ENCODE results near the gene SMARCAD1.
"Not testable (repeated sequence)": the region's sequence is repeated elsewhere in the genome, so short reads cannot be mapped to it uniquely, and the experiment has no call there.

SMARCAD1 gene

DNA sequence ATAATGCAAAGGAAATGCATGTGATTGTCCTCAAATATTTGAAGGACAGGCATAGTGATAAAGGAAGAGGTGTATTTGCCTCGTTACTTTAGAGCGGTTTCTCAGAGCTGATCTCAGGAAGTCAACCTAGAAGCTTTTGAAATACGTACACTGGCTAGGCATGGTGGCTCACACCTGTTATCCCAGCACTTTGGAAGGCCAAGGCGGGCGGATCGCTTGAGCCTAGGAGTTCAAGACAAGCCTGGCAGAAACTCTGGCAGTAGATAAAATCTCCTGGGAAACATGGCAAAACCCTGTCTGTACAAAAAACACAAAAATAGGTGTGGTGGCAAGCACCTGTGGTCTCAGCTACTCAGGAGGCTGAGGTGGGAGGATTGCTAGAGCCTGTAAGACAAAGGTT, 24.9 kb downstream of the SMARCAD1 start:
- DNase-seq (ENCODE audit: low read depth), result no peak

DNA sequence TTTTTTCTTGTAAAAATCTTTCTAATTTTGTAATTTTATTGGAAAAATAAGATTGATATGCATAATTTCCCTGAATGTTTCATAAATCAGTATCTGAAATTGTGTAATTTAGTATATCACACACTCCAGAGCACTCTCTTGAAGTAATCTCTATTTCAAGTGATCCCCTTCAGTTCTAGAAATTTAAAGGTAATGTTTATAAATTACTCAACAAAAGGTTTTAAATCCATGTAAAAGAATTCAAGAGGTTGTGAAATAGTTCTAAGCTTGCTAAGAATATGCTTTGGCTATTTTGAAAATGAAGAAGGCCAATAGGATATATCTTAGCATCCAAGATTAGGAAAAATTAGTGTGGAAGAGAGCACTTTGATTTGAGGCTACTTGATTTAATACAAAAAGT, 28.2 kb downstream of the SMARCAD1 start:
- no peak for DNase-seq (ENCODE audit: low read depth)

DNA sequence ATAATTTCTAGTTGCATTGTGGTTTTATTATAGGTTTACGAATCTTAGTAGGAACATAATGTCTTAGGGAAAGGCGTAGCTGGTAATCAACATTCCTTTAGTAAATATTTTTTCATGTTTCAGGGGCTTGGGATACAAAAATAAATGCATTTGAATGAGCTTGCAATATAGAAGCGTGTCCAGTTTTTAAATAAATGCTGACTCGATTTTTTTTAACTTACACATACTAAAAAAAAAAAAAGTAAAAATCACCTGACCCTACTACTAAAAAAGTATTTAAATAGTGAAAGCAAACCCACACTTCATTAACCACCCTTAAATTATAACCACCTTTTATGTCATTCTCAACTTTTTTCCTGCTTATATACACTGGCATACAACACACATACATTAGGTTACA, 29.6 kb downstream of the SMARCAD1 start:
- DNase-seq (ENCODE audit: low read depth), result no peak

DNA sequence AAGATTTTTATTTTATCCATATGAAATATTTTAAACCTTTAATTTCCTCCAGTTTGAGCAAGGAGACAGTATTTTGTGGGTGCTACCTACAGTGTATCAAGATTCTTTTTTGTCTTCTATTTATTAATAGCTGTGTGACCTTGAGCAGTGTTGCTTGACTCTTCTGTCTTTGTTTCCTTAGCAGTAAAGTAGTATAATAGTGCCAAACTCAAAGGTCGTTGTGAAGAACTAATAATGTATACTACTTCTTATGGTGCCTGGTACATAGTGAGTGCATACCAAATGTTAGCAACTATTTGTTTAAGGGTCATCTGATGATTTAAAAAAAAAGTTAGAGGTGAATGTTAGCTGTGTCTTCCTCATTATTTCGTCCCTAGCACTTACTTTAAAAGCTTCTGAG, 30.5 kb downstream of the SMARCAD1 start:
- DNase-seq (ENCODE audit: low read depth), result no peak

DNA sequence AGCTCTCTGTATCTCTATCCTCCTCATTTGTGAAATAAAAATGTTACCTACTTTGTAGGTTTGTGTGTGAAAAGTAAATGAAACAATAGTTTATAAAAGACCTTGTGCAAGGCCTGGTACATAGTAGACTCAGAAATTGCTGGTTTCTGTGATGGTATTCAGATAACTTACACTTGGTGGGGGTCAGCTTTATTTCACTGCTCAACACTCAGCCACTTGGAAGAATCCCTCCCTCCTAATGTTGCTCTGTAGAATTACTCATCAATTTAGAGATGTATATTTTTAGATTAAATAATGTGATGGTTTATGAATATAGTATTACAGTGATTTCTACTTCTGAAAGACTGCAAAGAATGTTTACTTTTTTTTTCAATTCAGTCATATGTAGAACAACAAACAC, 32.7 kb downstream of the SMARCAD1 start:
- no peak for DNase-seq (ENCODE audit: low read depth)

DNA sequence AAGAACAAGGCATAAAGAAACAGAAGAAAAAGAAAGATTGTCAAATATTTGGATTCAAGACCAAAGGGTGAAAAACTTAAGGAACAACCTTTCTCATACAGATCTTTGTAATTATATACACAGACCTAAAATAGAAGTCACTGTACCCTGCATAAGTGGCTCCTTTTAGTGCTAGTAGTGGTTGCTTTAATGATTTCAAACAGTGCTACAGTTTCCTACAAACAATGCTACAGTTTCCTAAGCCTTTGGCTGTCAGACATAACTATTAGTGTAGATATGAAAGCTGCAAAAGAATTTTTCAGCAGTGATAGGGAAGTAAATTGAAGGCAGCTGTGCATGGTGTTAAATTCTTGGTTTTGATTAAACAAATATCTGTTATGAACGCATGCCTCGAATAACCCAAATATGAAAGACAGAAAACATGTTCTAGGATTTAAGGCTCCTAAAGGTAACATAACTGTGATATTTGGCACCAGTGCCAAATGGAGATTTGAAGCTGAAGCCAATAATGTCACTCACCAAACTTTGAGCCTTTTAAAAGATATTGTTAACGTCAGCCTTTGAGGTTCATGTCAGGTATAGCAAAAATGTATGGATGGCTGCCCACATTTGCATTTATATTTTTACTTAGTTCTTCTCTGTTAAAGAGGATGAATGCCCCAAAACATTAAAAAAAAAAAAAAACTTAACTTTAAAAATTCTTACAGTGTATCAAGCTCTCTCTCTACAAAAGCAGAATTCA, 36.6 kb downstream of the SMARCAD1 start:
- no peak for DNase-seq (ENCODE audit: low read depth)

DNA sequence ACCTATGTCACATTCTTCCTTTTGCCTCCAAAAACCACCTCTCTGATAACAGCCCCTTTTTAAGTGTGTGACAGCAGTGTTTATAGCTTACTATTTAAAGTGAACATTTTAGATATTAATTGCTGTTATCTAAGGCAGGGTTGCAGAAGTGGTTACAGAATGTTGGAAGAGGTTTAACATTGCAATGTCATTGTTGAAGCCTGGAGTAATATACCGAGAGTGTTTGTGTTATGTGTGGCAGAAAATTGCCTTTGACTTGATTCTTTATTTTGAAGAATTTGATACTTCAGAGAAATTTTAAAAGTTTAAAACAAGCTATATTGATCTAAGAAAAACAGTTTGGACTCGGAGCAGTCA, 37.1 kb downstream of the SMARCAD1 start:
- DNase-seq (ENCODE audit: low read depth), result no peak

DNA sequence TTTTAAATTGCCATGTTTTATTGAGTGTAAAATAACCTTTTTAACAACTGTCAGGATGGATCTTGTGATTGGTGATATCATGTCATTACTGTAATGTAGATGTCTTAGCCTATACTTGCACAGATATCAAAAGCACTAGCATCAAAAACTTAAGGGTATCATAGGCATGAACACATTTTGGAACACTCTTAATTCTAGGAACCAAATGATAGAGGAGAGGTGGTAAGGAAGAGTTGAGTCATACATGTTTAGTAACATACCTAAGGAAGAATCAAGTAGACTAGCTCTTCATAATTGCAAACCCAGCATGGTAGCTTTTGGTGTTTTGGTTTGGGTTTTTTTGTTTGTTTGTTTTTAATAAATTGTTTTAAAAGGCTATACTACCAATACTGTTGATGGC, 43.4 kb downstream of the SMARCAD1 start:
- DNase-seq (ENCODE audit: low read depth), result no peak

DNA sequence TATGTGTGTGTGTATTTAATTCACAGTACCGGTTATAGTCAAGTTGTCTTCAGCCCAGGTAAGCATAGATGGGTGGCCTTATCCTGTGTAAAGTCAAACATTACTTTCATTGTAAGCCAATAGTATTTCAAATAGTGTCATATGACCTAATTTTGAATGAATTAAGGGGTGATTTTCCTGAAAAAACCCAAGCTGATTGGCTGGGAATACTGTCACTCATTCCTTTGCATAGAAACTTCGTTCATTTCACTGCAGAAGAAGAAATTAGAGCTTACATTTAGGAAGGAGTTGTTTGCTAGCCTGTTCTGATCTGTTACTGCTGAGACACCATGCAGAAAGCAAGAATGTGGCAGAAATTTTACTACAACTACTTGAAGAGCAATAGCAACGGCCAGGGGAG, 45.4 kb downstream of the SMARCAD1 start:
- no peak for DNase-seq (ENCODE audit: low read depth)

DNA sequence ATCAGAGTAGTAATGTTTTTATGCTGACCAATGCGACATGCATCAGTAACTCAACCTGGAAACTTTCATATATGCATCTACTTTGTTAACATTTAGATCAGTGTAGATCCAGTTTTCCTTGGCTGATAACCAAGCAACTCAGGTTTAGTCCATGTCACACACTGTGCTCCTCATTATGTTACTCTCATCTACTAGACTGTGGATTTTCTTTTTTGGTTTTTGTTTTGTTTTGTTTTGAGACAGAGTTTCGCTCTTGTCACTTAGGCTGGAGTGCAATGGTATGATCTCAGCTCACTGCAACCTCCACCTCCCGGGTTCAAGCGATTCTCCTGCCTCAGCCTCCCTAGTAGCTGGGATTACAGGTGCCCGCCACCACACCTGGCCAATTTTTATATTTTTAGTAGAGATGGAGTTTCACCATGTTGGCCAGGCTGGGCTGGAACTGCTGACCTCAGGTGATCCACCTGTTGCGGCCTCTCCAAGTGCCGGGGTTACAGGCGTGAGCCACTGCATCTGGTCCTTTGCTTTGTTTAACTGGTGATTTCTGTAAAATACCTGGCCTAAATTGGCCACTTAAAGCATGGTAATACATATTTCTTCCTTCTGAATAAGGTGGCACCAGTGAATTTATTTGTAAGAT, 48.6 kb downstream of the SMARCAD1 start:
- DNase-seq (ENCODE audit: low read depth), result no peak

DNA sequence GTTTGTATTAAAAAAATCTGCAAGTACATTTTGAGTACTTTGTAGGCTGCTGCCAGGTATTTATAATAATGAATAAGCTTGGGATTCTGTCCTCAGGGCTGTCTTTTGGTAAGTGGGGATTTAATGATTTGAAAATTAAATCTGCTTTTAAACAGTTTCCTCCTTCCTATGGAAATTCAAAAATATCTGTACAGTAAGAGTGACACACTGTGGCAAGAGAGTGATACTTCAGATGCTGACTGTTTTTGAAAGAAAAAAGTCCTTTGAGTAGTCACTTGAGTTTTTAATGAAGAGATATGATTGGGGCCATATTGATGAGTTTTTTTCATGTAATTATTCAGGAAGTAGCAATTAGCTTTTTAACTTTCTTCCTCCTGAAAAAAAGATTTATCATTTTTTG, 49.2 kb downstream of the SMARCAD1 start:
- DNase-seq (ENCODE audit: low read depth), result no peak

DNA sequence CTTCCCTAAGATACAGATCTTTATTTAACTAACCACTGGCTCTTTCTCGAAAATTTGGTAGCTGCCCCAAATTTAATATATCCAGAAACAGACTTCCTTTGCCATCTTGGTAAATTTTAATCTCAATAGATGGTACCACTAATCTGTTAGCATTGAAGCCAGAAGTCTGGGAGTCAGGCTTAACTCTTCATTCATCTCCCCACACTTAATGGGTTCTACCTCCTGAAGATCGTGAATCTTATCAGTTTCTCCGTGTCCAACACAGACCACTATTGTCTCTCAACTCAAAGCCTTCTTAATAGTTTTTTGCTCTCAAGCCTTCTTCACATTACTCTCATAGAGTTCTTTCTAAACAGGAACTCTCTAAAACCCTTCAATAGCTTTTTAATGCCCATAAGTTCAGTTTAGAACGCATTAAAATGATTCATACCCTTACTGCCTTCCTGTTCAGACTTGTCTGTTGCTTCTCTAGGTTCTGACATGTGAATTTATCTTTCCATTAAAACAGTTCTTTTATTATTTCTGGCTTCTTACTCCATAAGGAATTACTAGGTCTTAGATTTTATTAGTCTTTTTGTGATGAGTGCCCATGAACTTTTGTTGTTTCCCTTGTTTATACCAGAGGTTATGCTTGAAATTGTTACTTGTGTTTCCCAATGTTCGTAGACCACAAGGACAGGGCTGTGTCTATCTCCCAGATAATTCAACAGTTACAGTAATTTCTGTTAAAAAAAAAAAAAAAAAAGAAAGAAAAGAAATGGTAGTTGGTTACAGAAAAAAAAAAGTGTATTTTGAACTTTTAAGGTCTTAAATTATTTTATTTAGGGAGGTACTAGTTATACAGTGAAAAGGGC, 54.7 kb downstream of the SMARCAD1 start:
- DNase-seq (ENCODE audit: low read depth), result no peak

DNA sequence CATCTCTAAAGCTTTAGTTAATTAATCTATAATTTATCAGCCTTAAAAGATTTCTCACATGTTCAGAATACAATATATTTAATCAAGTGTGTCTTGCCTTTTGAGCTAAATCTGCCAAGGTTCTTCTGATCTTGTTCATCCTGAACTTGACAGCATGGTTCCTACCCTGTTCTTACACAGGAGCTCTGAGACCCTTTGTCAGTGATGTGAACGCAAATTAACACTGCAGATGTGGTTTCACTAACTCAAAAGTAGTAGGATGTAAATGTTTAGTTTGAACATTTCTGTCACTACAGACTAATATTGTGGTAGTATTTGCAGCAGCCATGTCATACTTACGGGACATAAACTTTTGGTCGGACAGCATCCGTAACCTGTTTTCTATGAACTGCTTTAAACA, 59.4 kb downstream of the SMARCAD1 start:
- no peak for DNase-seq (ENCODE audit: low read depth)

DNA sequence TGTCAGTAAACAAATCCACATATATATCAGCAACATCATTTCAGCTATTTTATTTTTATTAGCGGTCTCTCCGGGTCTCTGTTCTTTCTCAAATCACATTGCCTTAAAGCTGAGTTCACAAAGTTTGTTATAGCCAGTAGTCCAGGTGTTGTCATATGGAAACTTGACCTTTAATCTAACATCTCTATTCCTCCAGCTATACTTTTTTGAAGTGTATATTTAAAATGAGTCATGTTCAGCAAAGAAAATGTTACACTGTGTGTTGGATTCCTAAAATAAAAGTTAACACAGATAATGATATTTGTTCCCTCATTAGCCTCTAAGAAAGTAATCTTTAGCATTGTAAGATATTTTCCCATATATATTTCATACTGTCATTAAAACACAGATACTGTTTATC, 63.6 kb downstream of the SMARCAD1 start:
- DNase-seq (ENCODE audit: low read depth), result no peak

DNA sequence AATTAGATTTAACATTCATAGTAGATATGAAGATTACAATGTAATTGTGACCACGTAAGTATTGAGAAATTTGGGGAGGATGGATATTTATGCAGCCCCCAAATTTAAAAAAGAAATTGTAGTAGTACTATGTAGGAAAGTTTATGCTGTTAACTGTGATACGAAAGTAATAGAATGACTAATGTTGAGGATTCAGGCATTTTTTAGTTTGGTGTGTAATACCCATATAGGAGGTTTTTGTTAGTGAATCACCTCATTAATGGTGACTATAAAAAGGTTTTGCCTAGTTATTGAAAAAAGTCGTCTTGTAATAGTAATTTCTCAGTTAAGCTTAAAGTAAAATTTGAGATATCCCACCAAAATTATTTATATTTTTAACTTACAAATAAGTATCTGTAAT, 67.2 kb downstream of the SMARCAD1 start:
- DNase-seq (ENCODE audit: low read depth), result no peak

DNA sequence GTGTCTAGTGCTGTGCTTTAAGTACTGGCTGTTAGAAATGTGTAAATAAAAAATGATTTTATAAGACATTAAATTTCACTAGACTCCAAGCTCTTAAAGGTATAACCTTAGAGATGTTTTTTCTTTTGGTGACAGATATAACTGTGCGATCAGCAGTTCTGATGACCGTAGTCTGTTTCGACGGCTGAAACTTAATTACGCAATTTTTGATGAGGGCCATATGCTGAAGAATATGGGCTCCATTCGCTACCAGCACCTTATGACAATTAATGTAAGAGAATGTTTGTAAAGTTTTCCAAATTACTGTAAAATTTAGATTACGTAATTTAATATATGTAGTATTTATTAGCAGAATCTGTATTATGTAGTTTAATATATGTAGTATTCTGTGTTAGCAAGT, 68.5 kb downstream of the SMARCAD1 start:
- no peak for DNase-seq (ENCODE audit: low read depth)

DNA sequence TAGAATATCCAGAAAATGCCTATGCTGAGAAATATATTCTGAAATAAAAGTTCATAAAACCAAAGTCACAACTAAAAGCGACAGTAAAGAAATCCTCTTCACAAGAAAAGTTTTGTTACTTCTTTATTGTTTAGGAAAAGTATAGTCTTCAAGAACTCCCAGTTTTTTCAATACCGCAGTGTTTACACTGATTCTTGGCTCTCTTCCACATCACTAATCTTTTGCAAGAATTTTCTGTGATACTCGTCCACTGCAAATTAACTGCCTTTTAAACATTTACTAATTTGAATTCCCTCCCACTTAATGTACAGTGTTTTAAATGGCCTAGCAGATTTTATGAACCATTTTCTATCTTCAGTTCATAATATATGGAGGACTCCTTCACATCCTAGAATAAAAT, 69.9 kb downstream of the SMARCAD1 start:
- no peak for DNase-seq (ENCODE audit: low read depth)

DNA sequence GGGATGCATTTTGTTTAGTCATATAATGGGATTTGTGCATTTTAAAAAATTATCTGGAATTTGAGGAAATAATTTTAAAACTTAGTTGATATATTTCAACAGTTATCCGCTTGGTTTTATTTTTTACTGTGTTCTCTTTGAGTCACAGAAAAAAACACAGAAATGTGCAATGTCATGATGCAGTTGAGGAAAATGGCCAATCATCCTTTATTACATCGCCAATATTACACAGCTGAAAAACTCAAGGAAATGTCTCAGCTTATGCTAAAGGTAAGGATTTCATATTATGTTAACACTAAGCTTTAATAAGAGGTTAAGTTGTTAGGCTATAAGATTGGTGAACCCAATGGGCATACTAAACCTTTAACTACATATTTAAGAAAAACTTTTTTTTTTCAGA, 71.1 kb downstream of the SMARCAD1 start:
- no peak for DNase-seq (ENCODE audit: low read depth)

DNA sequence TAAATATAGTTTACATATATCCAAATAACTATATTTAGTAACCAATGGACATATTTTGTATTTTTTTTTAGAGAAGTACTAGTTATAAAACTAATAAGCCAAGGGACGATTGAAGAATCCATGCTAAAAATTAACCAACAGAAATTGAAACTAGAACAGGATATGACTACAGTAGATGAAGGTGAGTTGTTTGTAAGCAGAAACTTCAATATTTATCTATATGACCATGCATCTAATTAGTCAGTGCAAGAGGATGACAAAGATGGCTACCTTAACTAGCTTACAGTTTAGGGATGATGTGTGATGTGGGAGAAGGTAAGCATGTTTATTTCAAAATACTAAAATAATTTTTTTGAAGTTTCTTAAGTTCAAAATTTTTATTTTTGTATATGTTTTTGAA, 77.2 kb downstream of the SMARCAD1 start:
- no peak for DNase-seq (ENCODE audit: low read depth)

DNA sequence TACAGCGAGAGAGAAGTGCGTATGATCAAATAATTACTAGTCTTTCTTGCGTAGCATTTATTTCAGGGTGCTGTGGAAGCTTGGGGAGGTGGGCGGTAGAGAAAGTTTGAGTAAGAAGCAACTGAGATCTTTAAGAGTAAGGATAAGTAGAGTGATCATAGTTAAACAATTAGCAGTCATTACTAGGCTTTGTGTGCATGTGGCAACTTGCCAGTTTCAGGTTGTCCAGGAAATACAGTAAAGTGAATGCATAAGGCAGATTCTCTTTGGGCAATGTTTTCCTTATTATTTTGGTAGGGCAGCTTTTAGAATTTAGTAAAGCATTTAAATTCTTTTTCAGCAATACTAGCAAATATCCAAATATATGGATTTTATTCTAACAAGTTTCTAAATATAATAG, 78.0 kb downstream of the SMARCAD1 start:
- no peak for DNase-seq (ENCODE audit: low read depth)

DNA sequence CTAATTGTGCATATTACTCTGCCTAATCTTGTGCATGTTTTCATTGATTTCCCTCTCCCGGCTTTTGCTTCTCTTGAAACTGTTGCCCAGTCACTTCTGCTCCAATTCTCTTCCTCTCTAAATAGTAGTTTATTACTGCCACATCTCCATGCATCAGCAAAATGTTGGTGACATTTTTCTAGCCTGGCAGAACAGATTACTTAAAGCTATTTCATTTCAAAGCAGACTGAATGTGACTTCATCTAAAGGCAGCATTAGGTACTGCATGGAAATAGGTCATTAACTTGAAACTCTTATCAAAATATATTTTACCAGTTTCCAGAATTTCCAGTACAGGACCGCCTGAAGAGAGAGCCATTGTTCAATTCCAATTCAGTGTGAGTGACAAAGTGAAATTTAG, 82.6 kb downstream of the SMARCAD1 start:
- DNase-seq (ENCODE audit: low read depth), result no peak

DNA sequence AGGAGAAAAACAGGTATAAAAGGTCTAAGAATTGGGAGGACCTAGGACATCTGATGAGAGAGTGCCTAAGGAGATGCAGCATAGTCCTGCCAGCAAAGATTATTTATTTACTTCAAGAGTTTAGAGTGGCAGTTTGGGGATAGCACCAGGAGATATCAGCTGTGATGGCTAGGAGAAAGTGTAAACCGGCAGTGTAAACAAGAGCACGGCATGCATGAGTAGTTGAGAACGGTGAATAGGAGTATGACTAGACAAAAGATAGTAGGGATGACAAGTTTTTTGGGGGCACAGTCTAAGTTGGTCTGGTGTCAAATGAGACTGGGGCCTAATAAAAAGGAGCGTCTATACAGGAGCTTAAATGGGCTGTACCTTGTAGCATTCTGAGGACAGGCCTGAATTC, 86.3 kb downstream of the SMARCAD1 start:
- DNase-seq (ENCODE audit: low read depth), result not testable (repeated sequence)

DNA sequence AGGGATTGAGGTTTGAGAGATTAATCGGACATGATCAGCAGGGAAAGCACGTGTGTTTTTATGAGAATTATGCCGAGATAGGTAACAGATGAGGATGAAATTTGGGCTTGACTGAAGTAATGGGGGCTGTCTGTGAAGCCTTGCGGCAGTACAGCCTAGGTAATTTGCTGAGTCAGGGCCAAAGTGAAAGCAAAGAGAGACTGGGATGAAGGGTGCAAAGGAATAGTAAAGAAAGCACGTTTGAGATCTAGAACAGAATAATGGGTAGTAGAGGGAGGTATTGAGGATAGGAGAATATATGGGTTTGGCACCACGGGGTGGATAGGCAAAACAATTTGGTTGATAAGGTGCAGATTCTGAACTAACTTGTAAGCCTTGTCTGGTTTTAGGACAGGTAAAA, 87.8 kb downstream of the SMARCAD1 start:
- not testable (repeated sequence) for DNase-seq (ENCODE audit: low read depth)

All from activated T-cell treated with anti-CD3 and anti-CD28 coated beads for 48 hours (primary cell).